Panc1 (cell line): ENCODE results near the gene SLC39A8. TPM values are rescaled to one million over a fixed set of nuclear protein-coding genes. Genes with fewer than 3 reads are reported as not detected.

ENCODE experiments used
- ATAC-seq: fragments of 200-7000 bp; cut with Tn5 transposase; 2 replicates; pipeline ENCODE4 v1.9.1; 2020; ENCODE audit warnings: mild to moderate bottlenecking, moderate library complexity
- BruUV-seq: library from RNA; stranded (reverse); fragments of 400-500 nt; replicated peaks from 2 replicates; lab custom pipeline; 2021; lab: Mats Ljungman, UMichigan
- CTCF ChIA-PET: fragments of 300-600 bp; sonication (Branson Sonifier 250); formaldehyde crosslinking; loops from one replicate; lab custom pipeline; 2022; ENCODE audit warnings: antibody characterized with exemption; lab: Charles Lee
- POLR2A ChIA-PET: fragments of 300-600 bp; sonication (Branson Sonifier 250); formaldehyde crosslinking; loops from one replicate; lab custom pipeline; 2022; ENCODE audit warnings: antibody characterized with exemption; lab: Charles Lee
- DNase-seq: peaks from one replicate; pipeline ENCODE4 v3.0.0-alpha.2; 2010; ENCODE audit warnings: low read depth, low spot score
- H3K27ac ChIP-seq: 2 replicates; pipeline ENCODE4 v1.5.1; 2011; ENCODE audit warnings: mild to moderate bottlenecking, low read length, inconsistent platforms
- H3K27me3 ChIP-seq: fragments of 200-500 bp; sonication (Bioruptor generic); 2 replicates; pipeline ENCODE4 v1.6.0; 2014; ENCODE audit warnings: low read length, inconsistent platforms; ENCODE audit not compliant: control insufficient read depth, insufficient read depth
- H3K36me3 ChIP-seq: fragments of 200-500 bp; sonication (Bioruptor generic); 2 replicates; pipeline ENCODE4 v1.5.1; 2014; ENCODE audit warnings: inconsistent platforms, mild to moderate bottlenecking, low read length, moderate library complexity; ENCODE audit not compliant: control insufficient read depth, insufficient read depth
- H3K4me1 ChIP-seq: 2 replicates; pipeline ENCODE4 v1.5.1; 2011; ENCODE audit warnings: inconsistent platforms, mild to moderate bottlenecking, low read length, moderate library complexity; ENCODE audit not compliant: control insufficient read depth, insufficient read depth
- H3K4me3 ChIP-seq, 2 experiments: 2 replicates each; pipeline ENCODE4 v1.5.1; 2011 to 2012; ENCODE audit warnings: low read depth in 2 of 2, low read length in 2 of 2, mild to moderate bottlenecking in 2 of 2, inconsistent platforms in 1 of 2, moderate library complexity in 1 of 2
- H3K9me3 ChIP-seq: fragments of 200-500 bp; sonication (Bioruptor generic); 2 replicates; pipeline ENCODE4 v1.5.1; 2014; ENCODE audit warnings: low read depth, mild to moderate bottlenecking, inconsistent platforms, low read length, moderate library complexity; ENCODE audit not compliant: control insufficient read depth, insufficient read depth
- CTCF ChIP-seq: fragments of 450-650 bp; IDR thresholded peaks from 2 replicates; pipeline ENCODE4 v1.5.1; 2017; ENCODE audit warnings: mild to moderate bottlenecking
- POLR2AphosphoS5 ChIP-seq: IDR thresholded peaks from 2 replicates; pipeline ENCODE4 v1.6.1; 2012; ENCODE audit warnings: mild to moderate bottlenecking, low read depth, low read length, moderate library complexity
- REST ChIP-seq, 2 experiments: IDR thresholded peaks; 2 replicates each; pipeline ENCODE4 v1.6.1; 2011 to 2012; ENCODE audit warnings: low read depth in 2 of 2, control low read depth in 1 of 2, low read length in 1 of 2, mild to moderate bottlenecking in 1 of 2, moderate library complexity in 1 of 2; ENCODE audit not compliant: insufficient read depth in 1 of 2
- SIN3A ChIP-seq: IDR thresholded peaks from 2 replicates; pipeline ENCODE4 v1.6.1; 2012; ENCODE audit warnings: low read depth, mild to moderate bottlenecking, low read length, moderate library complexity, borderline replicate concordance; ENCODE audit not compliant: insufficient read depth
- TCF7L2 ChIP-seq: IDR thresholded peaks from 2 replicates; pipeline ENCODE4 v1.6.1; 2011; ENCODE audit warnings: mild to moderate bottlenecking, low read depth, low read length, inconsistent platforms
- in situ Hi-C: cut with HindIII; loops from 2 replicates; pipeline ENCODE4 v1.10.0; 2016; ENCODE audit warnings: low sequenced_read_pairs, low pct_unique_long_range_greater_than_20kb
- intact Hi-C: fragments of 100-400 bp; cut with micrococcal nuclease; formaldehyde crosslinking; loops from one replicate; pipeline ENCODE4 v1.10.0; 2022; ENCODE audit not compliant: unreplicated experiment
- total RNA-seq: library from RNA; stranded (reverse); gene quantifications from one replicate; pipeline ENCODE4 v1.2.1, GENCODE V29; 2021; ENCODE audit not compliant: unreplicated experiment

Gene SLC39A8
- total RNA-seq, 1 experiment from 2014 or later, result 1.4 TPM

- CTCF ChIA-PET, result no interaction called here
- TF ChIP-seq CTCF, result no peak
- TF ChIP-seq SIN3A, result no peak
- TF ChIP-seq REST (IDR thresholded peaks at IDR 0.05; ENCODE audit: insufficient read depth in 1 of 2, low read depth in 2 of 2, low read length in 1 of 2), result no peak
- no peak for TF ChIP-seq POLR2AphosphoS5
- TF ChIP-seq TCF7L2, result no peak
- no TSS peak for BruUV-seq
- no peaks in the 10 kb centered on the region for H3K27me3 ChIP-seq
- in situ Hi-C loops, result no loop called here
- DNase-seq, result no peak
- intact Hi-C loops, result no loop called here
- POLR2A ChIA-PET, result no interaction called here
- no peak for ATAC-seq
- H3K4me3 ChIP-seq, result no peak overlapping the region
- H3K4me1 ChIP-seq, result no peaks in the 10 kb centered on the region
- no peaks in the 10 kb centered on the region for H3K9me3 ChIP-seq
- no peaks in the 10 kb centered on the region for H3K36me3 ChIP-seq
- no peak overlapping the region for H3K27ac ChIP-seq
Observed at GRCh38 chr4:102213031-102213430, 132.3 kb downstream of the SLC39A8 start.

Other genes starting within 250 kb of the SLC39A8 start
- gene NFKB1, start 155.9 kb upstream of the SLC39A8 start, total RNA-seq, result 29.0 TPM